Measurements from ENCODE around the gene RPS18. TPM values are rescaled to one million over a fixed set of nuclear protein-coding genes. Genes with fewer than 3 reads are reported as not detected.

RPS18 gene
- total and polyA plus RNA-seq, 2 of the 13 experiments (the other 11 are each of a cell fraction or from before 2014, with no cell fraction given): 3,896 to 5,806 TPM

DNA sequence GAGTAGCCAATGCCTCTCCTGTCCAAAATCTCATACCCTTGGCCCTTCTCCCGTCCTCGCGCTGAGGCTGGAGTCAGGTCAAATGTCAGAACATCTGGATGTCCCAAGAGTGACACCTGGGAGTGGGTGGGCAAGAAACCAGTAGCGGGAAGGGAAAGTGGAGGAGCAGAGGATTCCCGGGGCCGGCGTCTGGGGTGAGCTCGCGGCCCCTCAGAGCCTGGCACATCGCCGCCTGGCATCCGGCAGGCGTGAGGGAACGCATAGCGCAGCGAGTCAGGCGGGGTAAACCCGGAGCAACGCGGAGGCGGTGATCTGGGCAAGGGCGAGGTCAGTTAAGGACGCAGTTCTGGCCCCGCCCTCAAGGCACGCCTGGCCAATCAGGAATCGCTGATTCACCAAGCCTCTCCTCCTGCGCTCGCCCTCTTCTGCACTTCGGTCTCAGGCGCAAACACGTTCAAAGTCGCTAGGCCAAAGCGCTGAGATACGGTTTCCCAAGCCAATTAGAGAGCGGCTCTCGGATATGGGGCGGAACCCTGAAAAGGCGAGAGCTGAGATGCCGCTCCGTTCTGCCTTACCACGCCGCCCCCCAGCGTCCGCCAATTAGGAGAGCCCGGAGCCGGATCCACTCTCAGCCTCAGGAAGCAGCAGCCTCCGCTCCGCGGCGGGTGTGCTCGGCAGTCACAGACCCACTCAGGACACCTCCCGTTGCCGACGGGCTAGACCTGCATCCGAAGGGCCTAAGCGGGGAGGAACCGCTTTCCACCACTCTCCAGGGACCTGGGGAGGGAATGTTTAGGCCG is 22.7 kb upstream of the RPS18 start (continued):
- TF ChIP-seq, protein P1, sequence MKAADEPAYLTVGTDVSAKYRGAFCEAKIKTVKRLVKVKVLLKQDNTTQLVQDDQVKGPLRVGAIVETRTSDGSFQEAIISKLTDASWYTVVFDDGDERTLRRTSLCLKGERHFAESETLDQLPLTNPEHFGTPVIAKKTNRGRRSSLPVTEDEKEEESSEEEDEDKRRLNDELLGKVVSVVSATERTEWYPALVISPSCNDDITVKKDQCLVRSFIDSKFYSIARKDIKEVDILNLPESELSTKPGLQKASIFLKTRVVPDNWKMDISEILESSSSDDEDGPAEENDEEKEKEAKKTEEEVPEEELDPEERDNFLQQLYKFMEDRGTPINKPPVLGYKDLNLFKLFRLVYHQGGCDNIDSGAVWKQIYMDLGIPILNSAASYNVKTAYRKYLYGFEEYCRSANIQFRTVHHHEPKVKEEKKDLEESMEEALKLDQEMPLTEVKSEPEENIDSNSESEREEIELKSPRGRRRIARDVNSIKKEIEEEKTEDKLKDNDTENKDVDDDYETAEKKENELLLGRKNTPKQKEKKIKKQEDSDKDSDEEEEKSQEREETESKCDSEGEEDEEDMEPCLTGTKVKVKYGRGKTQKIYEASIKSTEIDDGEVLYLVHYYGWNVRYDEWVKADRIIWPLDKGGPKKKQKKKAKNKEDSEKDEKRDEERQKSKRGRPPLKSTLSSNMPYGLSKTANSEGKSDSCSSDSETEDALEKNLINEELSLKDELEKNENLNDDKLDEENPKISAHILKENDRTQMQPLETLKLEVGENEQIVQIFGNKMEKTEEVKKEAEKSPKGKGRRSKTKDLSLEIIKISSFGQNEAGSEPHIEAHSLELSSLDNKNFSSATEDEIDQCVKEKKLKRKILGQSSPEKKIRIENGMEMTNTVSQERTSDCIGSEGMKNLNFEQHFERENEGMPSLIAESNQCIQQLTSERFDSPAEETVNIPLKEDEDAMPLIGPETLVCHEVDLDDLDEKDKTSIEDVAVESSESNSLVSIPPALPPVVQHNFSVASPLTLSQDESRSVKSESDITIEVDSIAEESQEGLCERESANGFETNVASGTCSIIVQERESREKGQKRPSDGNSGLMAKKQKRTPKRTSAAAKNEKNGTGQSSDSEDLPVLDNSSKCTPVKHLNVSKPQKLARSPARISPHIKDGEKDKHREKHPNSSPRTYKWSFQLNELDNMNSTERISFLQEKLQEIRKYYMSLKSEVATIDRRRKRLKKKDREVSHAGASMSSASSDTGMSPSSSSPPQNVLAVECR (CRISPR knock-in tag; IDR thresholded peaks at IDR 0.05; ENCODE audit: borderline replicate concordance): peak; percentile 84
- peak; percentile 76 for TF ChIP-seq THAP11 (CRISPR knock-in tag; IDR thresholded peaks at IDR 0.05)
- TF ChIP-seq ZNF563 (CRISPR knock-in tag; IDR thresholded peaks at IDR 0.05): peak; percentile 84
- no peak for TF ChIP-seq NR3C1 (CRISPR knock-in tag; IDR thresholded peaks at IDR 0.05)
- TF ChIP-seq SP1 (IDR thresholded peaks at IDR 0.05): no peak
- TF ChIP-seq SP1 (CRISPR knock-in tag; IDR thresholded peaks at IDR 0.05): peak; percentile 93
- TF ChIP-seq MEIS1 (CRISPR knock-in tag; IDR thresholded peaks at IDR 0.05; ENCODE audit: borderline replicate concordance): peak; percentile 85
- TF ChIP-seq E2F2 (CRISPR knock-in tag; IDR thresholded peaks at IDR 0.05; ENCODE audit: borderline replicate concordance): no peak; the same call in 1 of the 2 replicates
- TF ChIP-seq TAF1 (CRISPR knock-in tag; IDR thresholded peaks at IDR 0.05): peak; percentile 85
- peak; percentile 64; the same call in 1 of the 2 replicates for TF ChIP-seq MXD4 (CRISPR knock-in tag; IDR thresholded peaks at IDR 0.05)
- no peak; the same call in 1 of the 2 replicates for TF ChIP-seq THYN1 (CRISPR knock-in tag; IDR thresholded peaks at IDR 0.05; ENCODE audit: borderline replicate concordance, low read depth)
- no peak for TF ChIP-seq ZNF841 (CRISPR knock-in tag; IDR thresholded peaks at IDR 0.05; ENCODE audit: borderline replicate concordance)
- no peak; the same call in 1 of the 2 replicates for TF ChIP-seq TBP (CRISPR knock-in tag; IDR thresholded peaks at IDR 0.05)
- TF ChIP-seq CBX5 (CRISPR knock-in tag; IDR thresholded peaks at IDR 0.05; ENCODE audit: borderline replicate concordance): no peak; the same call in 1 of the 2 replicates
- TF ChIP-seq, protein P2, sequence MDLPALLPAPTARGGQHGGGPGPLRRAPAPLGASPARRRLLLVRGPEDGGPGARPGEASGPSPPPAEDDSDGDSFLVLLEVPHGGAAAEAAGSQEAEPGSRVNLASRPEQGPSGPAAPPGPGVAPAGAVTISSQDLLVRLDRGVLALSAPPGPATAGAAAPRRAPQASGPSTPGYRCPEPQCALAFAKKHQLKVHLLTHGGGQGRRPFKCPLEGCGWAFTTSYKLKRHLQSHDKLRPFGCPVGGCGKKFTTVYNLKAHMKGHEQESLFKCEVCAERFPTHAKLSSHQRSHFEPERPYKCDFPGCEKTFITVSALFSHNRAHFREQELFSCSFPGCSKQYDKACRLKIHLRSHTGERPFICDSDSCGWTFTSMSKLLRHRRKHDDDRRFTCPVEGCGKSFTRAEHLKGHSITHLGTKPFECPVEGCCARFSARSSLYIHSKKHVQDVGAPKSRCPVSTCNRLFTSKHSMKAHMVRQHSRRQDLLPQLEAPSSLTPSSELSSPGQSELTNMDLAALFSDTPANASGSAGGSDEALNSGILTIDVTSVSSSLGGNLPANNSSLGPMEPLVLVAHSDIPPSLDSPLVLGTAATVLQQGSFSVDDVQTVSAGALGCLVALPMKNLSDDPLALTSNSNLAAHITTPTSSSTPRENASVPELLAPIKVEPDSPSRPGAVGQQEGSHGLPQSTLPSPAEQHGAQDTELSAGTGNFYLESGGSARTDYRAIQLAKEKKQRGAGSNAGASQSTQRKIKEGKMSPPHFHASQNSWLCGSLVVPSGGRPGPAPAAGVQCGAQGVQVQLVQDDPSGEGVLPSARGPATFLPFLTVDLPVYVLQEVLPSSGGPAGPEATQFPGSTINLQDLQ (CRISPR knock-in tag; IDR thresholded peaks at IDR 0.05): no peak
- TF ChIP-seq MED13 (CRISPR knock-in tag; IDR thresholded peaks at IDR 0.05): peak; percentile 87
- TF ChIP-seq ZSCAN22 (CRISPR knock-in tag; IDR thresholded peaks at IDR 0.05): peak; percentile 2; the same call in 1 of the 2 replicates
- TF ChIP-seq MAFK (conservative IDR thresholded peaks at IDR 0.05 in 1 of 2, IDR thresholded peaks at IDR 0.05 in 1 of 2; ENCODE audit: low read length in 2 of 2): peak; percentile 45 to 56
- no peak for TF ChIP-seq TERF1 (CRISPR knock-in tag; IDR thresholded peaks at IDR 0.05)

All from HepG2 (cell line).